ENCODE measurements around the gene CD99L2. TPM values are rescaled to one million over a fixed set of nuclear protein-coding genes. Genes with fewer than 3 reads are reported as not detected.
"Not testable (repeated sequence)": the region's sequence is repeated elsewhere in the genome, so short reads cannot be mapped to it uniquely, and the experiment has no call there.

Gene CD99L2
- polyA plus RNA-seq, 2 donors = 4.8 to 5.2 TPM

DNA sequence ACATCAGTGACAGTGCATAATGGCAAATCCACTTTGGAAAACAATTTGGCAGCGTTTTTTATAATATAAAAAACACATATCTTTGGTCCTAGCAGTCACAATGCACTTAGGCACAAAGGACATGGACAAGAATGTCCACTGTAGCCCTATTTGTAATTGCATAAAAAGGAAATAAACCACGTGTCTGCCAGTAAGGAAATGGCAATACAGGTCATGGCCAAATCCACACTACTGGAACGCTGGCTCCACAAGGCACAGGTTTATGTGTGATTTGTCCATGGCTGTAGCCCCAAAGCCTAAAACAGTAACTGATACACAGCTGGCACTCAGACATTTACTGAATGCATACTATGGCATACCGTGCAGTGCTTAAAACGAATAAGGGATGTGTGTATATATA lies 69.7 kb downstream of the CD99L2 start:
- H3K36me3 ChIP-seq (ENCODE audit: control insufficient read depth in 2 of 2, insufficient read depth in 2 of 2, low read length in 1 of 2) = peaks cover 0 to 3% of the 10 kb centered on the region in 2 donors
- H3K27ac ChIP-seq (ENCODE audit: low read depth in 2 of 2, low read length in 1 of 2) = no peak overlapping the region
- no peaks in the 10 kb centered on the region for H3K9me3 ChIP-seq (ENCODE audit: control insufficient read depth in 2 of 2, insufficient read depth in 1 of 2, low read depth in 1 of 2, low read length in 1 of 2)
- no peaks in the 10 kb centered on the region for H3K4me1 ChIP-seq (ENCODE audit: control insufficient read depth in 2 of 2, insufficient read depth in 2 of 2, low read length in 1 of 2)
- no peak overlapping the region for H3K4me3 ChIP-seq (ENCODE audit: low read depth in 1 of 2, low read length in 2 of 2)
- no peaks in the 10 kb centered on the region for H3K27me3 ChIP-seq (ENCODE audit: control insufficient read depth in 1 of 2, insufficient read depth in 2 of 2, low read length in 2 of 2)
- WGBS, 2 donors = 70 to 91% methylated on average over 5 of the region's 5 CpGs

DNA sequence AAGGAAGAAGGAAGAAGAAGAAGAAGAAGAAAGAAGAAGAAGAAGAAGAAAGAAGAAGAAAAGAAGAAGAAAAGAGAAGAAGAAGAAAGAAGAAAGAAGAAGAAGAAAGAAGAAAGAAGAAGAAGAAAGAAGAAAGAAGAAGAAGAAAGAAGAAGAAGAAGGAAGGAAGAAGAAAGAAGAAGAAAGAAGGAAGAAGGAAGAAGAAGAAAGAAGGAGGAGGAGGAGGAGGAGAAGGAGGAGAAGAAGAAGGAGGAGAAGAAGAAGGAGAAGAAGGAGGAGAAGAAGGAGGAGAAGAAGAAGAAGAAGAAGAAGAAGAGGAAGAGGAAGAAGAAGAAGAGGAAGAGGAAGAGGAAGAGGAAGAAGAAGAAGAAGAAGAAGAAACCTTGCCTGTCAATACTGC lies 74.1 kb downstream of the CD99L2 start:
- H3K4me3 ChIP-seq (ENCODE audit: low read depth in 1 of 2, low read length in 2 of 2); H3K36me3 ChIP-seq (ENCODE audit: control insufficient read depth in 2 of 2, insufficient read depth in 2 of 2, low read length in 1 of 2); H3K9me3 ChIP-seq (ENCODE audit: control insufficient read depth in 2 of 2, insufficient read depth in 1 of 2, low read depth in 1 of 2, low read length in 1 of 2); H3K27ac ChIP-seq (ENCODE audit: low read depth in 2 of 2, low read length in 1 of 2); H3K27me3 ChIP-seq (ENCODE audit: control insufficient read depth in 1 of 2, insufficient read depth in 2 of 2, low read length in 2 of 2); H3K4me1 ChIP-seq (ENCODE audit: control insufficient read depth in 2 of 2, insufficient read depth in 2 of 2, low read length in 1 of 2): not testable (repeated sequence)

GRCh38 chrX:150823826-150824225 lies 74.6 kb downstream of the CD99L2 start:
- WGBS, 2 donors = 88 to 100% methylated on average over 1 of the region's 1 CpG
- H3K4me3 ChIP-seq (ENCODE audit: low read depth in 1 of 2, low read length in 2 of 2); H3K9me3 ChIP-seq (ENCODE audit: control insufficient read depth in 2 of 2, insufficient read depth in 1 of 2, low read depth in 1 of 2, low read length in 1 of 2); H3K27ac ChIP-seq (ENCODE audit: low read depth in 2 of 2, low read length in 1 of 2); H3K4me1 ChIP-seq (ENCODE audit: control insufficient read depth in 2 of 2, insufficient read depth in 2 of 2, low read length in 1 of 2); H3K27me3 ChIP-seq (ENCODE audit: control insufficient read depth in 1 of 2, insufficient read depth in 2 of 2, low read length in 2 of 2); H3K36me3 ChIP-seq (ENCODE audit: control insufficient read depth in 2 of 2, insufficient read depth in 2 of 2, low read length in 1 of 2): not testable (repeated sequence)

GRCh38 chrX:150821971-150822370 lies 76.5 kb downstream of the CD99L2 start:
- WGBS, 2 donors = 86 to 99% methylated on average over 2 of the region's 2 CpGs
- H3K27me3 ChIP-seq (ENCODE audit: control insufficient read depth in 1 of 2, insufficient read depth in 2 of 2, low read length in 2 of 2) = no peaks in the 10 kb centered on the region

DNA sequence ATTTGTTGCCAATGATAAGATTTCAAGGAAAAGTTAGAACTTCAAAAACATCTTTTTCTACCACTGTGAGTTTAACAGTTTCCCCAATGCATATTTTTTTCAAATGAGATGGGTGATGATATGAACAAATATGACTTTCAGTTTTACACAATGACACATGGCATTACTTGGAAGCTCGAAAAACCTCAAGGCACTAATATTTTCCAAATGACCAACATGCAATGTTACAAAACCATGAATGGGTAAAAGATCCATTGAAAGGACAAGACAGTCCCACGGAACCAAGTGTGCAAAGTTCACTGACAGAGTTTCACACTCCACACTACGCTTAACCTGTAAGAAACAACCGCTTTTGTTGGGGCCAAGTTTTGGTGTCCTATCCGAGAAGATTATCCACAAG lies 84.5 kb downstream of the CD99L2 start:
- Histone ChIP-seq H3K27me3 (ENCODE audit: control insufficient read depth in 1 of 2, insufficient read depth in 2 of 2, low read length in 2 of 2) (no peaks in the 10 kb centered on the region), H3K4me3 (ENCODE audit: low read depth in 1 of 2, low read length in 2 of 2) (no peak overlapping the region), H3K4me1 (ENCODE audit: control insufficient read depth in 2 of 2, insufficient read depth in 2 of 2, low read length in 1 of 2) (no peaks in the 10 kb centered on the region), H3K9me3 (ENCODE audit: control insufficient read depth in 2 of 2, insufficient read depth in 1 of 2, low read depth in 1 of 2, low read length in 1 of 2) (no peaks in the 10 kb centered on the region), H3K27ac (ENCODE audit: low read depth in 2 of 2, low read length in 1 of 2) (no peak overlapping the region), H3K36me3 (ENCODE audit: control insufficient read depth in 2 of 2, insufficient read depth in 2 of 2, low read length in 1 of 2) (no peaks in the 10 kb centered on the region)
- 76 to 90% methylated on average over 5 of the region's 5 CpGs for WGBS, 2 donors

More at GRCh38 chrX:150821971-150822370, 76.5 kb downstream of the CD99L2 start:
- H3K36me3 ChIP-seq (ENCODE audit: control insufficient read depth in 2 of 2, insufficient read depth in 2 of 2, low read length in 1 of 2) = no peaks in the 10 kb centered on the region
- no peak overlapping the region for H3K4me3 ChIP-seq (ENCODE audit: low read depth in 1 of 2, low read length in 2 of 2)
- H3K27ac ChIP-seq (ENCODE audit: low read depth in 2 of 2, low read length in 1 of 2) = no peak overlapping the region
- H3K4me1 ChIP-seq (ENCODE audit: control insufficient read depth in 2 of 2, insufficient read depth in 2 of 2, low read length in 1 of 2) = no peaks in the 10 kb centered on the region
- H3K9me3 ChIP-seq (ENCODE audit: control insufficient read depth in 2 of 2, insufficient read depth in 1 of 2, low read depth in 1 of 2, low read length in 1 of 2) = no peaks in the 10 kb centered on the region

- no peaks in the 10 kb centered on the region for H3K27me3 ChIP-seq (ENCODE audit: control insufficient read depth in 1 of 2, insufficient read depth in 2 of 2, low read length in 2 of 2)
- no peaks in the 10 kb centered on the region for H3K36me3 ChIP-seq (ENCODE audit: control insufficient read depth in 2 of 2, insufficient read depth in 2 of 2, low read length in 1 of 2)
- 65 to 79% methylated on average over 1 of the region's 1 CpG for WGBS, 2 donors
- H3K9me3 ChIP-seq (ENCODE audit: control insufficient read depth in 2 of 2, insufficient read depth in 1 of 2, low read depth in 1 of 2, low read length in 1 of 2) = no peaks in the 10 kb centered on the region
- H3K4me1 ChIP-seq (ENCODE audit: control insufficient read depth in 2 of 2, insufficient read depth in 2 of 2, low read length in 1 of 2) = no peaks in the 10 kb centered on the region
- H3K27ac ChIP-seq (ENCODE audit: low read depth in 2 of 2, low read length in 1 of 2) = no peak overlapping the region
- no peak overlapping the region for H3K4me3 ChIP-seq (ENCODE audit: low read depth in 1 of 2, low read length in 2 of 2)
These were observed 91.6 kb downstream of the CD99L2 start for GRCh38 chrX:150806827-150807226.

- WGBS, 2 donors = 94 to 97% methylated on average over 2 of the region's 2 CpGs
- Histone ChIP-seq H3K9me3 (ENCODE audit: control insufficient read depth in 2 of 2, insufficient read depth in 1 of 2, low read depth in 1 of 2, low read length in 1 of 2) (no peaks in the 10 kb centered on the region), H3K27ac (ENCODE audit: low read depth in 2 of 2, low read length in 1 of 2) (no peak overlapping the region), H3K36me3 (ENCODE audit: control insufficient read depth in 2 of 2, insufficient read depth in 2 of 2, low read length in 1 of 2) (no peaks in the 10 kb centered on the region), H3K4me1 (ENCODE audit: control insufficient read depth in 2 of 2, insufficient read depth in 2 of 2, low read length in 1 of 2) (no peaks in the 10 kb centered on the region), H3K4me3 (ENCODE audit: low read depth in 1 of 2, low read length in 2 of 2) (no peak overlapping the region), H3K27me3 (ENCODE audit: control insufficient read depth in 1 of 2, insufficient read depth in 2 of 2, low read length in 2 of 2) (no peaks in the 10 kb centered on the region)
These were observed 92.7 kb downstream of the CD99L2 start for GRCh38 chrX:150805736-150806135.

DNA sequence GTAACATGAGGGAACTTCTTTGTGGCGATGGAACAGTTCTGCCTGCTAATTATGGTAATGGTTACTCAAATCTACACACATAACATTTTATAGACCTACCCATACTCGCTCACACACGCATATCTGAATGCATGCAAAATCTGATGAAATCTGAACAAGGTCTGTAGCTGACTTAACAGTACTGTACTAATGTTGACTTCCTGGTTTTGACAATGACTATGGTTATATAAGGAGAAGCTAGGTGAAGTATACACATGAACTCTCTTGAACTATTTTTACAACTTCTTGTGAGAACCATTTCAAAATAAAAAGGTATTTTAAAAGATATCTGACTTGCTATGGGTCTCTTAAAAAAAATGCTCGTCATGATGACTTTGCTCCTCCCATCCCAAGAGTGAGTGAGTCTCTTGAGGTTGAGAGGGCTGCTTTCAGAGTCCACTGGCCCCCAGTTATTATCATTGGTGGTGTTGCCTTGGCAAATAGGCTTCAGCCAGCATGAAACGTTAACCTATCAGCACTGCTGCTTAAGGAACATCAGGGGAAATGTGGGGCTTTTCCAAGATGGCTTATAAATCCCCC lies 105.4 kb downstream of the CD99L2 start:
- Histone ChIP-seq H3K27me3 (ENCODE audit: control insufficient read depth in 1 of 2, insufficient read depth in 2 of 2, low read length in 2 of 2) (peaks cover 0 to 3% of the 10 kb centered on the region in 2 donors), H3K4me3 (ENCODE audit: low read depth in 1 of 2, low read length in 2 of 2) (no peak overlapping the region), H3K4me1 (ENCODE audit: control insufficient read depth in 2 of 2, insufficient read depth in 2 of 2, low read length in 1 of 2) (no peaks in the 10 kb centered on the region), H3K9me3 (ENCODE audit: control insufficient read depth in 2 of 2, insufficient read depth in 1 of 2, low read depth in 1 of 2, low read length in 1 of 2) (no peaks in the 10 kb centered on the region), H3K36me3 (ENCODE audit: control insufficient read depth in 2 of 2, insufficient read depth in 2 of 2, low read length in 1 of 2) (no peaks in the 10 kb centered on the region), H3K27ac (ENCODE audit: low read depth in 2 of 2, low read length in 1 of 2) (no peak overlapping the region)
- WGBS, 2 donors = 77 to 94% methylated on average over 5 of the region's 5 CpGs

DNA sequence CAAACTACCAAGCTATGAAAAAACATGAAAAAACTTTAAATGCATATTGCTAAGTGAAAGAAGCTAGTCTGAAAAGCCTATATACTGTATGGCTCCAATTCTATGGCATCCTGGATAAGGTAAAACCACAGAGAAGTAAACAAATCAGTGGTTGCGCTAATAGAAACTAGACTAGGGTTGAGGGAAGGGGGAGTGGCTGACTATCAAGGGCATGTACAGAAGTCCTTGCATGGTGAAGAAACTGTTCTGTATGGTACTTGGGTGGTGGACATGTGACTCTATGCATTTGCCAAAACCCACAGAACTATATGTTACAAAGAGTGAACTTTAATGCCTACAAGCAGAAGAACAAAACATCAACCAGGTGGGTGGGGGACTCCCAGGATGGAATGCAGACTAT lies 108.4 kb downstream of the CD99L2 start:
- Histone ChIP-seq H3K4me1 (ENCODE audit: control insufficient read depth in 2 of 2, insufficient read depth in 2 of 2, low read length in 1 of 2) (no peaks in the 10 kb centered on the region), H3K9me3 (ENCODE audit: control insufficient read depth in 2 of 2, insufficient read depth in 1 of 2, low read depth in 1 of 2, low read length in 1 of 2) (no peaks in the 10 kb centered on the region), H3K4me3 (ENCODE audit: low read depth in 1 of 2, low read length in 2 of 2) (no peak overlapping the region), H3K36me3 (ENCODE audit: control insufficient read depth in 2 of 2, insufficient read depth in 2 of 2, low read length in 1 of 2) (no peaks in the 10 kb centered on the region), H3K27me3 (ENCODE audit: control insufficient read depth in 1 of 2, insufficient read depth in 2 of 2, low read length in 2 of 2) (peaks cover 0 to 3% of the 10 kb centered on the region in 2 donors), H3K27ac (ENCODE audit: low read depth in 2 of 2, low read length in 1 of 2) (no peak overlapping the region)
- 88 to 97% methylated on average over 1 of the region's 1 CpG for WGBS, 2 donors

DNA sequence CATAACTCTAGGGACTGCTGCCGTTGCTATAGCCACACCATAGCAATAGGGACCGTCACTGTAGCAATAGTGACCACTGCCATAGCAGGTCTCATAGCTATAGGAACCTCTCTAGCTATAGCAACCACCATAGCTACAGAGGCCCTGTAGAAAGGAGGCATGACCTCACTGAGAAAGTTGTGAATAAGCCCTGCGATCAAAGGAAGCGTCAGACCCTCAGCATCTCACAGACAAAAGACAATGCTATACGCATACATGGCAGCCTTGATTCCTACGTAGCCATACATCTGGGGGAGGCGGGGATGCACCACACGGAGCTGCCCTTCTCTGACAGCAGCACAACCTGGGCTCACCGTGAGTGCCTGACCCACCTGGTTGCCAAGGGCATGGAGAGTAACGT lies 116.8 kb downstream of the CD99L2 start:
- H3K4me1 ChIP-seq (ENCODE audit: control insufficient read depth in 2 of 2, insufficient read depth in 2 of 2, low read length in 1 of 2) = no peaks in the 10 kb centered on the region
- no peak overlapping the region for H3K27ac ChIP-seq (ENCODE audit: low read depth in 2 of 2, low read length in 1 of 2)
- no peak overlapping the region for H3K4me3 ChIP-seq (ENCODE audit: low read depth in 1 of 2, low read length in 2 of 2)
- no peaks in the 10 kb centered on the region for H3K27me3 ChIP-seq (ENCODE audit: control insufficient read depth in 1 of 2, insufficient read depth in 2 of 2, low read length in 2 of 2)
- H3K9me3 ChIP-seq (ENCODE audit: control insufficient read depth in 2 of 2, insufficient read depth in 1 of 2, low read depth in 1 of 2, low read length in 1 of 2) = no peaks in the 10 kb centered on the region
- 88 to 97% methylated on average over 10 of the region's 10 CpGs for WGBS, 2 donors
- no peaks in the 10 kb centered on the region for H3K36me3 ChIP-seq (ENCODE audit: control insufficient read depth in 2 of 2, insufficient read depth in 2 of 2, low read length in 1 of 2)
